HCT116 (cell line): Measurements from ENCODE around the gene LAMP1. TPM values are rescaled to one million over a fixed set of nuclear protein-coding genes. Genes with fewer than 3 reads are reported as not detected.
"Not testable (repeated sequence)": the region's sequence is repeated elsewhere in the genome, so short reads cannot be mapped to it uniquely, and the experiment has no call there.

Experiments used
- ATAC-seq: fragments of 200-7000 bp; cut with Tn5 transposase; 2 replicates; pipeline ENCODE4 v1.9.1; 2020; ENCODE audit warnings: mild to moderate bottlenecking, moderate library complexity
- BruUV-seq: library from RNA; stranded (reverse); fragments of 400-500 nt; replicated peaks from 2 replicates; lab custom pipeline; 2021; lab: Mats Ljungman, UMichigan
- CTCF ChIA-PET: fragments of 300-600 bp; sonication (Branson Sonifier 250); formaldehyde crosslinking; loops from one replicate; lab custom pipeline; 2021; ENCODE audit warnings: antibody characterized with exemption; lab: Charles Lee
- POLR2A ChIA-PET: fragments of 300-600, 350-600 bp; sonication (Branson Sonifier 250); formaldehyde crosslinking; loops from one replicate; lab custom pipeline; 2021; ENCODE audit warnings: antibody characterized with exemption; lab: Charles Lee
- RAD21 ChIA-PET, 2 experiments: fragments of 300-600 bp; sonication (Branson Sonifier 250); formaldehyde crosslinking; loops; one replicate each; lab custom pipeline; 2023; ENCODE audit warnings: low total read pairs in 2 of 2; ENCODE audit not compliant: uncharacterized antibody in 2 of 2, unreplicated experiment in 2 of 2, low non-redundant PET in 1 of 2; lab: Charles Lee
- DNase-seq: peaks from one replicate; pipeline ENCODE4 v3.0.0-alpha.2; 2010; ENCODE audit warnings: low read depth, low spot score
- H2AFZ ChIP-seq: fragments of 200-600 bp; shearing (Covaris generic), sonication (generic); 2 replicates; pipeline ENCODE4 v1.6.1; 2017; ENCODE audit warnings: low read depth, mixed run types, mixed read lengths, antibody characterized with exemption, low read length; ENCODE audit not compliant: poor library complexity, severe bottlenecking
- H3K27ac ChIP-seq: 2 replicates; pipeline ENCODE4 v1.5.1; 2012; ENCODE audit warnings: low read depth, low read length
- H3K27me3 ChIP-seq: fragments of 200-600 bp; sonication (generic); 2 replicates; pipeline ENCODE4 v1.6.1; 2016; ENCODE audit warnings: mixed run types, low read length, mixed read lengths; ENCODE audit not compliant: insufficient read depth
- H3K36me3 ChIP-seq, 2 experiments: fragments of 200-500 bp in 1 of 2; fragments of 200-600 bp in 1 of 2; sonication (Bioruptor generic) in 1 of 2; sonication (generic) in 1 of 2; 2 replicates each; pipeline versions ENCODE4 v1.5.1 to v1.6.1; 2014 to 2016; ENCODE audit warnings: low read length in 2 of 2, inconsistent platforms in 1 of 2, mixed read lengths in 1 of 2, mixed run types in 1 of 2; ENCODE audit not compliant: insufficient read depth in 2 of 2, control insufficient read depth in 1 of 2
- H3K4me1 ChIP-seq, 2 experiments: fragments of 200-600 bp in 1 of 2; sonication (generic) in 1 of 2; 2 replicates each; pipeline versions ENCODE4 v1.5.1 to v1.6.1; 2012 to 2017; ENCODE audit warnings: low read length in 2 of 2, inconsistent platforms in 1 of 2, mild to moderate bottlenecking in 1 of 2, mixed read lengths in 1 of 2, mixed run types in 1 of 2, moderate library complexity in 1 of 2; ENCODE audit not compliant: insufficient read depth in 2 of 2, control insufficient read depth in 1 of 2
- H3K4me2 ChIP-seq: fragments of 200-600 bp; sonication (generic); 2 replicates; pipeline ENCODE4 v1.6.1; 2017; ENCODE audit warnings: mixed run types, low read length, mixed read lengths
- H3K4me3 ChIP-seq, 2 experiments: fragments of 200-600 bp in 1 of 2; sonication (generic) in 1 of 2; replicated peaks in 1 of 2; 2 replicates each; pipeline ENCODE4 v1.5.1; 2011 to 2016; ENCODE audit warnings: low read length in 2 of 2, control low read depth in 1 of 2, low read depth in 1 of 2, mild to moderate bottlenecking in 1 of 2, mixed read lengths in 1 of 2, mixed run types in 1 of 2
- H3K79me2 ChIP-seq: fragments of 200-600 bp; sonication (generic); 2 replicates; pipeline ENCODE4 v1.6.1; 2017; ENCODE audit warnings: mild to moderate bottlenecking, mixed run types, low read length, moderate library complexity, mixed read lengths; ENCODE audit not compliant: insufficient read depth
- H3K9ac ChIP-seq: fragments of 200-600 bp; sonication (generic); 2 replicates; pipeline ENCODE4 v1.6.1; 2016; ENCODE audit warnings: low read length, mixed read lengths
- H3K9me2 ChIP-seq: fragments of 200-600 bp; sonication (generic), shearing (Covaris generic); 2 replicates; pipeline ENCODE4 v1.6.1; 2017; ENCODE audit warnings: mixed run types, mild to moderate bottlenecking, moderate library complexity; ENCODE audit not compliant: insufficient read depth
- H3K9me3 ChIP-seq, 2 experiments: fragments of 200-500 bp in 1 of 2; fragments of 200-600 bp in 1 of 2; sonication (Bioruptor generic) in 1 of 2; sonication (generic) in 1 of 2; 2 replicates each; pipeline ENCODE4 v1.6.1; 2014 to 2017; ENCODE audit warnings: low read length in 2 of 2, mixed read lengths in 2 of 2, inconsistent platforms in 1 of 2, low read depth in 1 of 2, mild to moderate bottlenecking in 1 of 2, mixed run types in 1 of 2, moderate library complexity in 1 of 2; ENCODE audit not compliant: control insufficient read depth in 1 of 2, insufficient read depth in 1 of 2
- H4K20me1 ChIP-seq: fragments of 200-600 bp; sonication (generic), shearing (Covaris generic); 2 replicates; pipeline ENCODE4 v1.6.1; 2017; ENCODE audit warnings: mixed run types, mild to moderate bottlenecking, moderate library complexity; ENCODE audit not compliant: insufficient read depth
- ELF1 ChIP-seq: IDR thresholded peaks from 2 replicates; pipeline ENCODE4 v1.6.1; 2012; ENCODE audit warnings: low read depth, borderline replicate concordance
- JUND ChIP-seq: IDR thresholded peaks from 2 replicates; pipeline ENCODE4 v1.6.1; 2012
- POLR2A ChIP-seq: IDR thresholded peaks from 2 replicates; pipeline ENCODE4 v1.7.0; 2011; ENCODE audit warnings: borderline replicate concordance; ENCODE audit not compliant: insufficient read depth, insufficient read length; ENCODE audit errors: extremely low read depth
- ZFX ChIP-seq: fragments of 450-650 bp; IDR thresholded peaks from 2 replicates; pipeline ENCODE4 v1.6.1; 2017
- intact Hi-C: fragments of 100-400 bp; cut with micrococcal nuclease; formaldehyde crosslinking; loops from 2 replicates; pipeline ENCODE4 v1.10.0; 2022
- total RNA-seq: library from RNA; stranded (reverse); gene quantifications from one replicate; pipeline ENCODE4 v1.2.1, GENCODE V29; 2021; ENCODE audit not compliant: unreplicated experiment

Gene LAMP1
- total RNA-seq, 1 experiment from 2014 or later = 158 TPM

- Histone ChIP-seq H3K9me3 (no peaks in the 10 kb centered on the region), H3K27ac (no peak overlapping the region), H3K4me3 (no peak overlapping the region), H3K79me2 (no peaks in the 10 kb centered on the region), H3K27me3 (no peaks in the 10 kb centered on the region), H2AFZ (no peak overlapping the region), H3K4me1 (no peaks in the 10 kb centered on the region), H3K9me2 (no peaks in the 10 kb centered on the region), H3K9ac (no peak overlapping the region), H4K20me1 (no peaks in the 10 kb centered on the region; the same call in 1 of the 2 replicates), H3K4me2 (no peak overlapping the region), H3K36me3 (peaks cover 38 to 65% of the 10 kb centered on the region in 2 experiments)
- ATAC-seq = no peak
- RAD21 ChIA-PET = no interaction called here
- no TSS peak for BruUV-seq
- POLR2A ChIA-PET = no interaction called here
- no peak for DNase-seq
- intact Hi-C loops = no loop called here
- CTCF ChIA-PET = no interaction called here
- TF ChIP-seq ELF1 (no peak), POLR2A (no peak), JUND (no peak), ZFX (no peak)
These were observed 44.4 kb upstream of the LAMP1 start for GRCh38 chr13:113252516-113253095.

- H3K9ac ChIP-seq, ATAC-seq, RAD21 ChIA-PET, intact Hi-C loops, H4K20me1 ChIP-seq, H3K9me2 ChIP-seq, H3K27ac ChIP-seq, H3K4me3 ChIP-seq, DNase-seq, H3K79me2 ChIP-seq, H3K9me3 ChIP-seq, H3K4me1 ChIP-seq, H3K27me3 ChIP-seq, POLR2A ChIA-PET, H2AFZ ChIP-seq, H3K4me2 ChIP-seq, BruUV-seq: not testable (repeated sequence)
- CTCF ChIA-PET = interaction anchor here (0.8 kb wide), 1 partner anchor 12 kb away, joined by 3 read pairs; no protein-coding TSS in a partner anchor
- peaks cover 33 to 44% of the 10 kb centered on the region in 2 experiments for H3K36me3 ChIP-seq
These were observed 39.1 kb upstream of the LAMP1 start for GRCh38 chr13:113257908-113258307.
